ENCODE measurements around the gene PPDPF. TPM values are rescaled to one million over a fixed set of nuclear protein-coding genes. Genes with fewer than 3 reads are reported as not detected.

The PPDPF gene
- total RNA-seq, 1 experiment from 2014 or later, result 149 TPM

DNA sequence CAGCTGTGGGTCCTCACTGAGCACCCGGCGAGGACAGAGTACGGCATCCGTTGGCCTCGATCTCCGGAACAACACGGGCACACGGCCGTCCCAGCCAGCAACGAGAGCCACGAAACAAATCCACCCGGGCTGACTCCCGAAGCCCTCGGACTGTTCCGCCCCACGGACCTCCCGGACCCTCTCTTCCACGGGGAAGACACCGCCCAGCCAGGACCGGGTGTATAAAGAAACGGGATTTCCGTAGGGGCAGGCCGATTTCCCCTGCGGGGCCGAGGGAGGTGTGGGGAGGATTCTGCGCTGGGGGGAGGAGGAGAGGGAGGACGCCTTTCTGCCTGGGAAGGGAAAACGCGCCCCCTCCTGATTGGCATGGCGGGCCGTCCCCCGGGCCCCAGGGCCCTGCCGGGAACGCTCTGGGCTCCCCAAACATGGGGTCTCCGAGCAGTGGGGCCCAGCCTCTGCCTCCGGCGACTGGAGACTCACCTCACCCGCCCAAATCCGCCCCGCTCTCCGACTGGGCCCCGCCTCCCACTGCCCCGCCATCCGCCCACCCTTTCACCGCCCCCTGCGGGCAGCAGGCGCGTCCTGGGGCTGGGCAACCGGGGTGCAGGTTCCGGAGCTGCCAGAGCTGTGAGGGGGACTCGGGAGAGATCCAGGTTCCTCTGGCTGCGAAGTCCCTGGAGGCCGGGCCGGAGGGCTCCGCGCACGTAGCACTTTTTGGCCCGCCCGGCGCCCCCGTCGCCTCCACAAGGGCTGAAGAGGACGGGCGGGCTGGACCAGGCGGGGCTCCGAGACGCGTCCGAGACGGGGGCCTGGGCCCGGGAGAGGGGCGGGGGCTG, 679 bp upstream of the PPDPF start:
- no CpG with 5 or more reads among the region's 72 CpGs for WGBS (ENCODE audit: extremely low coverage, insufficient read length, low lambda C conversion rate)
- H3K9me3 ChIP-seq (ENCODE audit: control insufficient read depth, low read depth, low read length), result no peaks in the 10 kb centered on the region
- H3K27me3 ChIP-seq (ENCODE audit: insufficient read depth, low read length), result no peaks in the 10 kb centered on the region
- peak; percentile 80 for DNase-seq
- H3K4ac ChIP-seq (ENCODE audit: low read depth, low read length), result no peak overlapping the region
- H3K79me1 ChIP-seq (ENCODE audit: insufficient read depth, low read depth, low read length, poor library complexity, severe bottlenecking), result peaks cover 4% of the 10 kb centered on the region
- H3K4me2 ChIP-seq (ENCODE audit: insufficient read depth, insufficient read length, low read length), result peak overlapping the region; percentile 72
- H3K4me1 Mint-ChIP-seq, result peaks cover 2 to 25% of the 10 kb centered on the region in 2 experiments; a peak in 3 of 4 replicates
- H3T11ph ChIP-seq (ENCODE audit: low read length), result no peak overlapping the region
- peak overlapping the region; percentile 39 for H3K18ac ChIP-seq (ENCODE audit: insufficient read length, low read depth, low read length)
- no peaks in the 10 kb centered on the region; the same call in 1 of the 2 replicates for H3K4me1 ChIP-seq (ENCODE audit: insufficient read depth, low read length)
- H4K20me1 ChIP-seq (ENCODE audit: control insufficient read depth, insufficient read depth, insufficient read length), result no peaks in the 10 kb centered on the region
- peaks cover 7 to 17% of the 10 kb centered on the region in 2 experiments; a peak in 4 of 5 replicates for H3K9me3 Mint-ChIP-seq
- peaks cover 20 to 49% (median 24%) of the 10 kb centered on the region in 3 experiments; a peak in 6 of 7 replicates for H3K36me3 Mint-ChIP-seq (ENCODE audit: insufficient read depth in 1 of 3, low read depth in 3 of 3)
- TF ChIP-seq, protein P1, sequence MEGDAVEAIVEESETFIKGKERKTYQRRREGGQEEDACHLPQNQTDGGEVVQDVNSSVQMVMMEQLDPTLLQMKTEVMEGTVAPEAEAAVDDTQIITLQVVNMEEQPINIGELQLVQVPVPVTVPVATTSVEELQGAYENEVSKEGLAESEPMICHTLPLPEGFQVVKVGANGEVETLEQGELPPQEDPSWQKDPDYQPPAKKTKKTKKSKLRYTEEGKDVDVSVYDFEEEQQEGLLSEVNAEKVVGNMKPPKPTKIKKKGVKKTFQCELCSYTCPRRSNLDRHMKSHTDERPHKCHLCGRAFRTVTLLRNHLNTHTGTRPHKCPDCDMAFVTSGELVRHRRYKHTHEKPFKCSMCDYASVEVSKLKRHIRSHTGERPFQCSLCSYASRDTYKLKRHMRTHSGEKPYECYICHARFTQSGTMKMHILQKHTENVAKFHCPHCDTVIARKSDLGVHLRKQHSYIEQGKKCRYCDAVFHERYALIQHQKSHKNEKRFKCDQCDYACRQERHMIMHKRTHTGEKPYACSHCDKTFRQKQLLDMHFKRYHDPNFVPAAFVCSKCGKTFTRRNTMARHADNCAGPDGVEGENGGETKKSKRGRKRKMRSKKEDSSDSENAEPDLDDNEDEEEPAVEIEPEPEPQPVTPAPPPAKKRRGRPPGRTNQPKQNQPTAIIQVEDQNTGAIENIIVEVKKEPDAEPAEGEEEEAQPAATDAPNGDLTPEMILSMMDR (conservative IDR thresholded peaks at IDR 0.05), result peak; percentile 41; the same call in 2 of the 3 replicates
- no peak overlapping the region for H2BK120ac ChIP-seq (ENCODE audit: low read depth, low read length, poor library complexity, severe bottlenecking)
- no peak overlapping the region for H3K56ac ChIP-seq (ENCODE audit: insufficient read length, low read depth, low read length)
- H4K8ac ChIP-seq (replicated peaks; ENCODE audit: insufficient read length, low read depth, low read length), result no peak overlapping the region
- no peak overlapping the region for H2BK5ac ChIP-seq (ENCODE audit: insufficient read length, low read length)
- no peak overlapping the region for H2AFZ ChIP-seq (ENCODE audit: low read length)
- H3K23ac ChIP-seq (ENCODE audit: insufficient read length, low read depth, low read length), result no peak overlapping the region
- H3K79me2 ChIP-seq (ENCODE audit: insufficient read depth, low read length), result no peaks in the 10 kb centered on the region; the same call in 1 of the 2 replicates
- no peak overlapping the region for H2BK15ac ChIP-seq (ENCODE audit: low read depth, low read length)
- H3K27ac ChIP-seq (ENCODE audit: insufficient read length, low read depth, low read length), result no peak overlapping the region
- H2BK20ac ChIP-seq (ENCODE audit: low read depth, low read length, poor library complexity, severe bottlenecking), result no peak overlapping the region
- no peak overlapping the region for H4K91ac ChIP-seq (ENCODE audit: insufficient read length, low read depth, low read length)
- H2AK5ac ChIP-seq (ENCODE audit: insufficient read length, low read length), result no peak overlapping the region
- peak overlapping the region in 1 of 3 experiments; percentile 52; a peak in 1 of 7 replicates for H3K27ac Mint-ChIP-seq
- H3K27me3 Mint-ChIP-seq (ENCODE audit: low read depth), result peaks cover 15% of the 10 kb centered on the region
- peaks cover 10% of the 10 kb centered on the region for H3K23me2 ChIP-seq (ENCODE audit: insufficient read length, low read depth, low read length, poor library complexity, severe bottlenecking)
- H3K14ac ChIP-seq (ENCODE audit: insufficient read depth, low read length), result peak overlapping the region; percentile 78
- H2BK12ac ChIP-seq (ENCODE audit: insufficient read length, low read depth, low read length), result no peak overlapping the region
- peak overlapping the region; percentile 64 for H4K5ac ChIP-seq (ENCODE audit: insufficient read length, low read depth, low read length)
- peak overlapping the region; percentile 63 to 85 for H3K4me3 Mint-ChIP-seq
- H3K9ac ChIP-seq (ENCODE audit: extremely low read depth, insufficient read length, low read length), result peak overlapping the region; percentile 51
